Liver (tissue), 9 donors: ENCODE data around the gene ACTL10. TPM values are rescaled to one million over a fixed set of nuclear protein-coding genes. Genes with fewer than 3 reads are reported as not detected.

Source experiments
- DNase-seq: peaks from one replicate; pipeline ENCODE4 v3.0.0-alpha.2; 2017; ENCODE audit warnings: low spot score
- H3K27ac ChIP-seq, 2 donors: one replicate each; pipeline ENCODE4 v1.7.0; 2013; ENCODE audit warnings: inconsistent platforms in 2 of 2, low read length in 2 of 2, control low read depth in 1 of 2, low read depth in 1 of 2, mild to moderate bottlenecking in 1 of 2
- H3K27me3 ChIP-seq, 4 donors: one replicate each; pipeline versions ENCODE4 v1.6.1 to v1.7.0; 2013; ENCODE audit warnings: low read length in 3 of 4, inconsistent platforms in 1 of 4, mild to moderate bottlenecking in 1 of 4, moderate library complexity in 1 of 4; ENCODE audit not compliant: control insufficient read depth in 4 of 4, insufficient read depth in 4 of 4
- H3K36me3 ChIP-seq, 4 donors: one replicate each; pipeline versions ENCODE4 v1.6.1 to v1.7.0; 2013; ENCODE audit warnings: low read length in 3 of 4, mild to moderate bottlenecking in 3 of 4, low read depth in 1 of 4, moderate library complexity in 1 of 4; ENCODE audit not compliant: control insufficient read depth in 4 of 4, insufficient read depth in 3 of 4
- H3K4me1 ChIP-seq, 4 donors: one replicate each; pipeline versions ENCODE4 v1.6.1 to v1.7.0; 2013; ENCODE audit warnings: low read length in 3 of 4, mild to moderate bottlenecking in 3 of 4, moderate library complexity in 1 of 4; ENCODE audit not compliant: control insufficient read depth in 4 of 4, insufficient read depth in 4 of 4
- H3K4me3 ChIP-seq, 3 donors: one replicate each; pipeline versions ENCODE4 v1.6.1 to v1.7.0; 2013; ENCODE audit warnings: low read length in 3 of 3, control low read depth in 1 of 3, low read depth in 1 of 3, mild to moderate bottlenecking in 1 of 3
- H3K9ac ChIP-seq, 2 donors: one replicate each; pipeline ENCODE4 v1.7.0; 2013; ENCODE audit warnings: low read length in 2 of 2, mild to moderate bottlenecking in 2 of 2, moderate library complexity in 2 of 2, control low read depth in 1 of 2, low read depth in 1 of 2
- H3K9me3 ChIP-seq, 4 donors: one replicate each; pipeline versions ENCODE4 v1.6.1 to v1.7.0; 2013; ENCODE audit warnings: low read length in 3 of 4; ENCODE audit not compliant: control insufficient read depth in 4 of 4
- ATF3 ChIP-seq: IDR thresholded peaks from 2 replicates; pipeline ENCODE4 v1.6.1; 2016; ENCODE audit warnings: antibody characterized with exemption
- EGR1 ChIP-seq, 2 donors: IDR thresholded peaks; 2 replicates each; pipeline ENCODE4 v1.6.1; 2016 to 2018; ENCODE audit warnings: antibody characterized with exemption in 2 of 2, low read depth in 2 of 2
- FOXA1 ChIP-seq: IDR thresholded peaks from 2 replicates; pipeline ENCODE4 v1.6.1; 2016; ENCODE audit warnings: antibody characterized with exemption
- FOXA2 ChIP-seq: IDR thresholded peaks from 2 replicates; pipeline ENCODE4 v1.6.1; 2016; ENCODE audit warnings: antibody characterized with exemption
- GABPA ChIP-seq, 2 donors: IDR thresholded peaks in 1 of 2; conservative IDR thresholded peaks in 1 of 2; 2 replicates each; pipeline ENCODE4 v1.6.1; 2016; ENCODE audit warnings: antibody characterized with exemption in 2 of 2, mild to moderate bottlenecking in 1 of 2, moderate library complexity in 1 of 2
- HNF4A ChIP-seq, 2 donors: conservative IDR thresholded peaks; 2 replicates each; pipeline ENCODE4 v1.6.1; 2016; ENCODE audit warnings: antibody characterized with exemption in 2 of 2, mild to moderate bottlenecking in 2 of 2
- REST ChIP-seq: IDR thresholded peaks from 2 replicates; pipeline ENCODE4 v1.6.1; 2016; ENCODE audit warnings: antibody characterized with exemption, mild to moderate bottlenecking
- SP1 ChIP-seq: IDR thresholded peaks from 2 replicates; pipeline ENCODE4 v1.6.1; 2018; ENCODE audit warnings: antibody characterized with exemption, mild to moderate bottlenecking
- WGBS: extraction: QIAGEN DNeasy Blood & Tissue Kit; methylation state at CpG from one replicate; pipeline ENCODE4 v1.1.7; 2013; 5-methylcytosine and 5-hydroxymethylcytosine counted together
- polyA plus RNA-seq, 2 donors: library from polyadenylated mRNA; stranded (reverse) in 1 of 2; unstranded in 1 of 2; fragments of 200-250 nt in 1 of 2; fragments of >200 nt in 1 of 2; fragmentation: Nextera tagmentation in 1 of 2; extraction: Ambion mirVana in 1 of 2; gene quantifications; one replicate each; pipeline versions ENCODE4 v1.2.1 to v1.2.3, GENCODE V29; 2013 to 2015
- total RNA-seq, 2 donors: library from RNA; depleted of rRNA; stranded (reverse); fragments of >200 nt; gene quantifications; one replicate each; pipeline ENCODE4 v1.2.3, GENCODE V29; 2014
- TF ChIP-seq, protein P1 (sequence below): IDR thresholded peaks from 2 replicates; pipeline ENCODE4 v1.6.1; 2016; ENCODE audit warnings: antibody characterized with exemption
- TF ChIP-seq, protein P2 (sequence below): fragments of 150-350 bp; IDR thresholded peaks from 2 replicates; pipeline ENCODE4 v1.5.1; 2017; ENCODE audit warnings: improper control_type of control experiment, low read depth, low read length; ENCODE audit not compliant: missing input control
- donor health status: healthy.
- donor health status: healthy.
- donor health status: healthy.
- donor health status: healthy.
- donor health status: healthy.

ACTL10 gene
- total and polyA plus RNA-seq, 4 donors, result 0.10 to 0.50 (median 0.35) TPM

- no peak overlapping the region for H3K9ac ChIP-seq
- 89% methylated on average over 11 of the region's 11 CpGs for WGBS
- peaks cover 0 to 4% (median 2%) of the 10 kb centered on the region in 4 donors for H3K36me3 ChIP-seq
- TF ChIP-seq ATF3, result no peak
- no peak for TF ChIP-seq FOXA1
- H3K27me3 ChIP-seq, result no peaks in the 10 kb centered on the region
- no peak overlapping the region for H3K4me3 ChIP-seq
- no peak overlapping the region for H3K27ac ChIP-seq
- H3K9me3 ChIP-seq, result no peaks in the 10 kb centered on the region
- peaks cover 0 to 36% (median 28%) of the 10 kb centered on the region in 4 donors for H3K4me1 ChIP-seq
- DNase-seq, result no peak
These were observed 16.5 kb upstream of the ACTL10 start for GRCh38 chr20:33650111-33650752.

DNA sequence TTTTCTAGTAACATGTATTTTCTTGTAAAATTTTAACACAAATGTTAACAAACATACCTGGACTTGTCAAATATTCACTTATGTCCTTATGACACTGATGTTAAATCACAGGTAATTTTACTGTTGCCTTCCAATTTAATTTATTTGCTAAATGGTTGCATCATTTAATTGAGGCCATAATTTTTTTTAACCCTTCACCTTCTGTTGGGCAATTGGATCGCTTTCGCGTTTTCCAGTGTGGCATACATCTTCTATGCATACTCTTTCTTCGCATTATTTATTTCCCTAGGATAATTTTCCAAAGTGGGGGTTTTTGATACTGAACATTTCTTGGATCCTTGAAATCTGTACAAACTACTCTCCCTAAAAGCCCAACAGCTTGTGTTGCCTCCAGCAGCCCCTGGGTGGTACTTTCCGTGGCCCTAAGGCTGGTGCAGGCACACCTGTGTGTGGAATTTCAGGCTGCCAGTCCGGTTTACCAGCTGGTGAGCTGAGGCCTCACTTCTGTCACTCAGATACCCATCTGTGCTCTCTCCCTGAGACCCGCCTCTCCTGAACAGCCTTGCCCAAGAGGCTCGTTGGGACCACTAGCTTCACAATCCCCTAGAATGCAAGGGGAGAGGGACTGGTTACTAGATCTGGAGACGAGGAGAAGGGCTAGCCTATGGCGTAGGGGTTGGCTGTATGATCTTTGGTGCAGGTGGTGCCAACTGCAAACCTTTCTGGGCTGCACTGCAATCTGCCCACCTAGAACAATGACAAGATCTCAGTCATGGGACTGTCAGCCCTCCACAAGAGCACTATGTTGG is 15.8 kb upstream of the ACTL10 start:
- Histone ChIP-seq H3K27me3 (no peaks in the 10 kb centered on the region), H3K27ac (no peak overlapping the region), H3K9ac (no peak overlapping the region), H3K9me3 (no peaks in the 10 kb centered on the region), H3K4me3 (no peak overlapping the region), H3K36me3 (no peaks in the 10 kb centered on the region), H3K4me1 (peaks cover 0 to 33% (median 28%) of the 10 kb centered on the region in 4 donors)
- WGBS, result 87% methylated on average over 10 of the region's 10 CpGs
- TF ChIP-seq HNF4A (conservative IDR thresholded peaks at IDR 0.05) (no peak), REST (no peak), GABPA (IDR thresholded peaks at IDR 0.05 in 1 of 2, conservative IDR thresholded peaks at IDR 0.05 in 1 of 2) (no peak), SP1 (no peak), EGR1 (IDR thresholded peaks at IDR 0.05; ENCODE audit: low read depth in 2 of 2) (no peak), FOXA2 (no peak)
- TF ChIP-seq, protein P1, sequence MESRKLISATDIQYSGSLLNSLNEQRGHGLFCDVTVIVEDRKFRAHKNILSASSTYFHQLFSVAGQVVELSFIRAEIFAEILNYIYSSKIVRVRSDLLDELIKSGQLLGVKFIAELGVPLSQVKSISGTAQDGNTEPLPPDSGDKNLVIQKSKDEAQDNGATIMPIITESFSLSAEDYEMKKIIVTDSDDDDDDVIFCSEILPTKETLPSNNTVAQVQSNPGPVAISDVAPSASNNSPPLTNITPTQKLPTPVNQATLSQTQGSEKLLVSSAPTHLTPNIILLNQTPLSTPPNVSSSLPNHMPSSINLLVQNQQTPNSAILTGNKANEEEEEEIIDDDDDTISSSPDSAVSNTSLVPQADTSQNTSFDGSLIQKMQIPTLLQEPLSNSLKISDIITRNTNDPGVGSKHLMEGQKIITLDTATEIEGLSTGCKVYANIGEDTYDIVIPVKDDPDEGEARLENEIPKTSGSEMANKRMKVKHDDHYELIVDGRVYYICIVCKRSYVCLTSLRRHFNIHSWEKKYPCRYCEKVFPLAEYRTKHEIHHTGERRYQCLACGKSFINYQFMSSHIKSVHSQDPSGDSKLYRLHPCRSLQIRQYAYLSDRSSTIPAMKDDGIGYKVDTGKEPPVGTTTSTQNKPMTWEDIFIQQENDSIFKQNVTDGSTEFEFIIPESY, result no peak
- TF ChIP-seq, protein P2, sequence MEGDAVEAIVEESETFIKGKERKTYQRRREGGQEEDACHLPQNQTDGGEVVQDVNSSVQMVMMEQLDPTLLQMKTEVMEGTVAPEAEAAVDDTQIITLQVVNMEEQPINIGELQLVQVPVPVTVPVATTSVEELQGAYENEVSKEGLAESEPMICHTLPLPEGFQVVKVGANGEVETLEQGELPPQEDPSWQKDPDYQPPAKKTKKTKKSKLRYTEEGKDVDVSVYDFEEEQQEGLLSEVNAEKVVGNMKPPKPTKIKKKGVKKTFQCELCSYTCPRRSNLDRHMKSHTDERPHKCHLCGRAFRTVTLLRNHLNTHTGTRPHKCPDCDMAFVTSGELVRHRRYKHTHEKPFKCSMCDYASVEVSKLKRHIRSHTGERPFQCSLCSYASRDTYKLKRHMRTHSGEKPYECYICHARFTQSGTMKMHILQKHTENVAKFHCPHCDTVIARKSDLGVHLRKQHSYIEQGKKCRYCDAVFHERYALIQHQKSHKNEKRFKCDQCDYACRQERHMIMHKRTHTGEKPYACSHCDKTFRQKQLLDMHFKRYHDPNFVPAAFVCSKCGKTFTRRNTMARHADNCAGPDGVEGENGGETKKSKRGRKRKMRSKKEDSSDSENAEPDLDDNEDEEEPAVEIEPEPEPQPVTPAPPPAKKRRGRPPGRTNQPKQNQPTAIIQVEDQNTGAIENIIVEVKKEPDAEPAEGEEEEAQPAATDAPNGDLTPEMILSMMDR, result no peak
- DNase-seq, result no peak
